NB4 (cell line): ENCODE data around the gene PON1.

Source experiments
- MYC ChIP-seq: IDR thresholded peaks from 2 replicates; pipeline ENCODE4 v1.6.1; 2011; ENCODE audit warnings: low read depth, low read length
- POLR2A ChIP-seq: IDR thresholded peaks from 2 replicates; pipeline ENCODE4 v1.6.1; 2011; ENCODE audit warnings: mild to moderate bottlenecking; ENCODE audit not compliant: insufficient read length; ENCODE audit errors: extremely low read depth
- TF ChIP-seq, protein P1 (sequence below): IDR thresholded peaks from one replicate; pipeline ENCODE4 v1.5.1; 2012; ENCODE audit warnings: low read depth, low read length

GRCh38 chr7:95303013-95303905 lies 21.1 kb downstream of the PON1 start:
- TF ChIP-seq POLR2A (no peak), MYC (no peak)
- TF ChIP-seq, protein P1, sequence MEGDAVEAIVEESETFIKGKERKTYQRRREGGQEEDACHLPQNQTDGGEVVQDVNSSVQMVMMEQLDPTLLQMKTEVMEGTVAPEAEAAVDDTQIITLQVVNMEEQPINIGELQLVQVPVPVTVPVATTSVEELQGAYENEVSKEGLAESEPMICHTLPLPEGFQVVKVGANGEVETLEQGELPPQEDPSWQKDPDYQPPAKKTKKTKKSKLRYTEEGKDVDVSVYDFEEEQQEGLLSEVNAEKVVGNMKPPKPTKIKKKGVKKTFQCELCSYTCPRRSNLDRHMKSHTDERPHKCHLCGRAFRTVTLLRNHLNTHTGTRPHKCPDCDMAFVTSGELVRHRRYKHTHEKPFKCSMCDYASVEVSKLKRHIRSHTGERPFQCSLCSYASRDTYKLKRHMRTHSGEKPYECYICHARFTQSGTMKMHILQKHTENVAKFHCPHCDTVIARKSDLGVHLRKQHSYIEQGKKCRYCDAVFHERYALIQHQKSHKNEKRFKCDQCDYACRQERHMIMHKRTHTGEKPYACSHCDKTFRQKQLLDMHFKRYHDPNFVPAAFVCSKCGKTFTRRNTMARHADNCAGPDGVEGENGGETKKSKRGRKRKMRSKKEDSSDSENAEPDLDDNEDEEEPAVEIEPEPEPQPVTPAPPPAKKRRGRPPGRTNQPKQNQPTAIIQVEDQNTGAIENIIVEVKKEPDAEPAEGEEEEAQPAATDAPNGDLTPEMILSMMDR, result no peak
